Activated T-cell treated with anti-CD3 and anti-CD28 coated beads, Interleukin-2, amount 50 U/mL, for 24 hours (primary cell): ENCODE results near the gene DTX3.
A peak's percentile ranks its signal among the peaks of the same experiment; 100 is the strongest.

Experiments used
- DNase-seq: peaks from one replicate; pipeline ENCODE4 v3.0.0-alpha.2; 2020
- H3K27ac Mint-ChIP-seq: 2 replicates; pipeline ENCODE4 v1.8.0; 2020; ENCODE audit warnings: mild to moderate bottlenecking, mixed read lengths
- H3K27me3 Mint-ChIP-seq: 2 replicates; pipeline ENCODE4 v1.8.0; 2020; ENCODE audit warnings: mixed read lengths
- H3K36me3 Mint-ChIP-seq: 2 replicates; pipeline ENCODE4 v1.8.0; 2020; ENCODE audit warnings: low read depth, mixed read lengths
- H3K4me1 Mint-ChIP-seq: 2 replicates; pipeline ENCODE4 v1.8.0; 2020; ENCODE audit warnings: low read depth, mixed read lengths
- H3K4me3 Mint-ChIP-seq: 2 replicates; pipeline ENCODE4 v1.8.0; 2020; ENCODE audit warnings: mild to moderate bottlenecking, moderate library complexity, mixed read lengths
- H3K9me3 Mint-ChIP-seq: 2 replicates; pipeline ENCODE4 v1.8.0; 2020; ENCODE audit warnings: mixed read lengths

DTX3 gene

DNA sequence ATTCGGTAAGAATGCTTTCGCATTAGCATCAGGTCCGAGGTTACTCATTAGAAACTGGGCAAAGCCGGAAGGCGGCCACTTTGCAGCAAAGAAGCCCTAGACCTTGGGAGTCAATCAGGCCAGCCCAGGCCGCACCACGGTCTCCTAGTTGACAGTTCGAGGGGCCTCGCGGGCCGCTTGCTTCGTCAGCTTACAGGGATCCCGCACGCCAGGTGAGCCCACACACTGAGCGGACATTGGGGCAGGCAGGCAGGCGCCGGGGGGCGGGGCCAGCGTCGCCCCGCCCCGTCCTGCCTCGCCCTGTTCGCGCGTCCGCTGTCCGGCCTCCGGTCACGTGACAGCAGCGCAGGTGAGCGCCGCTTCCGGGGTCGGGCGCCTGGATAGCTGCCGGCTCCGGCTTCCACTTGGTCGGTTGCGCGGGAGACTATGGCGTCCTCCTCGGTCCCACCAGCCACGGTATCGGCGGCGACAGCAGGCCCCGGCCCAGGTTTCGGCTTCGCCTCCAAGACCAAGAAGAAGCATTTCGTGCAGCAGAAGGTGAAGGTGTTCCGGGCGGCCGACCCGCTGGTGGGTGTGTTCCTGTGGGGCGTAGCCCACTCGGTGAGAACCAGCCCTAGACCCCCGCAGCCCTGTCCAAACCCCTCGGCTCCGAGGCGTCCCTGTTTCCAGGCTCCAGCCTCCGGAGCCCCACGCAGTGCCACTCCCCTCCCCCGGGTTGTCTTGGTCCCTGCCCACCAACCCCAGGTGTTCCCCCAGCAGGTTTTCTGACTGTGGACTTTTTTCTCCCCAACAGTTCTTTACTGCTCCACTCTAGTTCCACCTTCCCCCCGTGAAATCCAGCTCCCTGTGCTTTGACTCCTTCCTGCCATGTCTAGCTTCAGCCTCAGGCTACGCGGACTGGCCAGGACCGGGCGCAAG, 13.5 kb upstream of the DTX3 start, which contains the start of gene PIP4K2C:
Gene PIP4K2C, plus strand, starts transcription at position 329 of the 918 bp plus-strand sequence. Its CDS starts 98 bp downstream, at position 427.
- H3K27ac Mint-ChIP-seq: peak within 1 kb of the TSS; percentile 86
- H3K27me3 Mint-ChIP-seq: no peaks in the 10 kb centered on the region
- H3K4me3 Mint-ChIP-seq: peak within 1 kb of the TSS; percentile 87
- peaks cover 26% of the 10 kb centered on the region for H3K36me3 Mint-ChIP-seq
- peak; percentile 87 for DNase-seq
- H3K9me3 Mint-ChIP-seq: no peaks in the 10 kb centered on the region
- H3K4me1 Mint-ChIP-seq: peaks cover 28% of the 10 kb centered on the region

DNA sequence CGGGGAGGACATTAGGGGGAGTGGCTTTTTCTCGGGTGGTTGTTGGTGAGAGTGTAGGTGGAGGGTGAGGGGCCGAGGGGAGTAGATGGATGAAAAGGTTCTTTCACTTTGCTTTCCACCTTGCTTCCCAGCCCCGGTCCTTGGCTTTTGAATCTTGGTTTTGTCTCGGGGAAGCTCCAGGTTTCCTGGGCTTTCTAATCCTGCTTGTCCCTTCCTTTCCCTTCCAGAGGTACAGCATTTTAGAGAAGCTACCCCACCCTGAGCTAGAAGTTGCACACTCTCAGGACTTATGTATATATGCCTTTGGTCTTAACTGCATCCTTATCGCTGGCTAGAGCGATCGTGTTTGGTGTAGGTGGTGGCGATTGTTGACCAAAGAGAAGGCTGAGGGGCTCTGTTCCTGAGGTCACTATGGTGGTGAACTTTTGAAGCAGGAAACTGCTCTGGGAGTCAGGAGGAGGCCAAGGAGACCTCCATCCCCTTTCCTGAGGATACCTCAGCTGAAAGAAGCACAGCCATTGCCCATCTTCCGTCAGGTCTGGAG, 12.8 kb upstream of the DTX3 start:
- H3K27ac Mint-ChIP-seq: peak overlapping the region; percentile 84
- H3K9me3 Mint-ChIP-seq: no peaks in the 10 kb centered on the region
- H3K4me1 Mint-ChIP-seq: peaks cover 28% of the 10 kb centered on the region
- DNase-seq: no peak
- peaks cover 32% of the 10 kb centered on the region for H3K36me3 Mint-ChIP-seq
- H3K27me3 Mint-ChIP-seq: no peaks in the 10 kb centered on the region
- peak overlapping the region; percentile 87 for H3K4me3 Mint-ChIP-seq

DNA sequence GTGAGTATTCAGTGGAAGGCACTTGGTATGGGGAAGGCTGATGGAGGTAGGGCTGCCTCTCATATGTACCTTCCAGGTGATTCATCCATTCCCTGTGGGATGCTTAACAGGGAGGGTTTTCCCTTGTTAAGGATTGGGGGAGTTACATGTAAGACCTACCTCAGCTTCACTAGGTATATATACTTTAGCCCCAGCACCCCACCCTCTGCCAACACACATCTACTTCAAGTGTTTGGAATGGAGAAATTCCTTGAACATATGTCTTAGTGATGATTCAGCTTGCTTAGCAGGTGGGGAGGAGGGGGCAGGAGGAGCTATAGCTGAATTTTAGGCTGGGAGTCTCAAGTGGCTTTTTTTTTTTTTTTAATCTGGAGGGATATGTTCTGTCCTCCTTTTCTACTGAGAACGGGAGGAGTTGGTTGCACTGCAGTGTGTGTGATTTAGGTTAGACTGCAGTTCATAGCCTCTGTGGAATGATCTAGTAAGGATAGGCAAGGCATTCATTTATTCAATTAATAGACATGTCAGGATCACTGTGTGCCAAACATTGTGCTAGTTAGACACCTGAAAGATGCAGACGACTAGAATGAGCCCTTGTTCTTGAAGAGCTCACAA, 12.0 kb upstream of the DTX3 start:
- H3K9me3 Mint-ChIP-seq: no peaks in the 10 kb centered on the region
- no peak overlapping the region for H3K27ac Mint-ChIP-seq
- DNase-seq: no peak
- H3K4me1 Mint-ChIP-seq: peaks cover 28% of the 10 kb centered on the region
- peak overlapping the region; percentile 87 for H3K4me3 Mint-ChIP-seq
- no peaks in the 10 kb centered on the region for H3K27me3 Mint-ChIP-seq
- peaks cover 40% of the 10 kb centered on the region for H3K36me3 Mint-ChIP-seq

DNA sequence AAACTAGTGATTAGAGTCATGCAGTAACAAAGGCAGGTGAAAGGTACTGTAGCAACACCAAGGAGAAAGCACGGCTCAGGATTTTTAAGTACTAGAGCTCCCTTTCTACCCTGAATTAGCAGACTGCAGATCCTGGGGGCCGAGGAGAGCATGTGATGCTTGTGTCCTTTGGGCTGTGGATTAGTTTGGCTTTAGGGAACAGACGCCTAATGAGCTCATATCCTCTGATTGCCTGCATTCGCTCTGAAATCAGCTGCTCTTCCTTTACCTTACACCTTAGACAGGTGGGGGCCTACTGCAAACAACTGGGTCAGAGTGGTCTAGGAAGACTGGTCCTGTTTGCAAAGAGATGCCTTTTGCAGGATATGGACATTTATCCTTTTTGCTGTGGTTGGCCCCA, 11.4 kb upstream of the DTX3 start:
- no peak overlapping the region for H3K4me3 Mint-ChIP-seq
- H3K36me3 Mint-ChIP-seq: peaks cover 43% of the 10 kb centered on the region
- H3K27me3 Mint-ChIP-seq: no peaks in the 10 kb centered on the region
- no peak for DNase-seq
- peaks cover 28% of the 10 kb centered on the region for H3K4me1 Mint-ChIP-seq
- H3K9me3 Mint-ChIP-seq: no peaks in the 10 kb centered on the region
- no peak overlapping the region for H3K27ac Mint-ChIP-seq

DNA sequence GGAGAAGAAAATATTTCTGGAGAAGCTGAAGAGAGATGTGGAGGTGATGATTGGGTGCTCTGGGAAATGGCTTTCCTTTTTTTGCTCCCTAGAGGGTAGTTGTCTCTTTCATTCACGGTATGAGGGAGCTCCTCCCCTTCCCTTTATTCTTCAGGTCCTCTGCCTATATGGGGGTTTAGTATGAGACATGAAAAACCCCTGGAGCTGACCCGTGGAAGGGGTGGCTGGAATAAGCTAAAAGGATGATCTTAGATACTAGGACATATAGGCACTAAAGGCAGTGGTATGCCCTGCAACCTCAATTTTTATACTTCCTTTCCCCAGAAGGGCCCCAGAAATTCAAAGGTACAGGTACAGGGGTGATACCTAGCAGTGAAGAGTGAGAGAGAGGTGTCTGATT, 4.2 kb upstream of the DTX3 start:
- H3K27me3 Mint-ChIP-seq: no peaks in the 10 kb centered on the region
- no peak overlapping the region for H3K4me3 Mint-ChIP-seq
- peaks cover 74% of the 10 kb centered on the region for H3K36me3 Mint-ChIP-seq
- peaks cover 22% of the 10 kb centered on the region for H3K4me1 Mint-ChIP-seq
- H3K9me3 Mint-ChIP-seq: no peaks in the 10 kb centered on the region
- H3K27ac Mint-ChIP-seq: no peak overlapping the region
- DNase-seq: no peak

DNA sequence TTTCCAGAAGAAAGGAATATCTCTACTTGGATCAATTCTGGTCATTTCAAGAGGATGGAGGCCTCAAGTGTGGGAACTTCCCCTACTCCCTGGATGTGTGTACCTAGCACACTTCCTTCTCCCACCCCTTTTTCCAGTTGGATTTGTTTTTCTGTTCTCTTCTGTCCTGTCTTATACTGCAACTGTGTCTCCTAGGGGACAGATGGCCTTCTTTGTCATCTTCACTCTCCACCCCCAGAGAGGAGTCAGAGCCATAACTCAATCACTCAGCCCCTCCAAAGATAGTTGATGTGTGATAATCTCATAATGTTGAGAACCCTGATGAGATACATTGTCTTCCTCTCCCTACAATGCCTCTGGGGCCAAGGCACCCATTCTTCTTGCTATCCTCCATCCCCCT, 2.1 kb upstream of the DTX3 start:
- no peaks in the 10 kb centered on the region for H3K27me3 Mint-ChIP-seq
- no peak overlapping the region for H3K27ac Mint-ChIP-seq
- DNase-seq: no peak
- peaks cover 57% of the 10 kb centered on the region for H3K36me3 Mint-ChIP-seq
- H3K4me1 Mint-ChIP-seq: peaks cover 29% of the 10 kb centered on the region
- no peak overlapping the region for H3K4me3 Mint-ChIP-seq
- no peaks in the 10 kb centered on the region for H3K9me3 Mint-ChIP-seq

DNA sequence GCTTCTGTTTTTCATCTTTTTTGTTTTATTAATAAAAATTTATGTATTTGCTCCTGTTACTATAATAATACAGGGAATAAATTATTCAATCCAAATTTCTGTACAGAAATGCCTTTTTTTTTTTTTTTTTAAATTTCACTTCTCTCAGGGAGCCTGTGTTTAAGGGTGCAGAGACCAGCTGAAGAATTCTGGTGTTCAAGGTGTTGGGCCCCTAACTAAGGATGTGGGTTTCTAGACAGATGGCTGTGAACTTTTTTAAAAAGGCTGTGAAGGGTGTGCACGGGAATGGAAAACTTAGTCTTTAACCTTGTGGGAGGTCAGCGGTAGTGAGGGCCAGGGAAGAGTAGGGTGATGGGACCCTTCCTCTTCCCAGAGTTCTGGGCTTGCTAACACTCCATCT, 1.3 kb upstream of the DTX3 start:
- no peaks in the 10 kb centered on the region for H3K9me3 Mint-ChIP-seq
- peaks cover 29% of the 10 kb centered on the region for H3K4me1 Mint-ChIP-seq
- H3K27ac Mint-ChIP-seq: no peak overlapping the region
- no peak for DNase-seq
- H3K4me3 Mint-ChIP-seq: peak overlapping the region; percentile 79
- no peaks in the 10 kb centered on the region for H3K27me3 Mint-ChIP-seq
- peaks cover 53% of the 10 kb centered on the region for H3K36me3 Mint-ChIP-seq

DNA sequence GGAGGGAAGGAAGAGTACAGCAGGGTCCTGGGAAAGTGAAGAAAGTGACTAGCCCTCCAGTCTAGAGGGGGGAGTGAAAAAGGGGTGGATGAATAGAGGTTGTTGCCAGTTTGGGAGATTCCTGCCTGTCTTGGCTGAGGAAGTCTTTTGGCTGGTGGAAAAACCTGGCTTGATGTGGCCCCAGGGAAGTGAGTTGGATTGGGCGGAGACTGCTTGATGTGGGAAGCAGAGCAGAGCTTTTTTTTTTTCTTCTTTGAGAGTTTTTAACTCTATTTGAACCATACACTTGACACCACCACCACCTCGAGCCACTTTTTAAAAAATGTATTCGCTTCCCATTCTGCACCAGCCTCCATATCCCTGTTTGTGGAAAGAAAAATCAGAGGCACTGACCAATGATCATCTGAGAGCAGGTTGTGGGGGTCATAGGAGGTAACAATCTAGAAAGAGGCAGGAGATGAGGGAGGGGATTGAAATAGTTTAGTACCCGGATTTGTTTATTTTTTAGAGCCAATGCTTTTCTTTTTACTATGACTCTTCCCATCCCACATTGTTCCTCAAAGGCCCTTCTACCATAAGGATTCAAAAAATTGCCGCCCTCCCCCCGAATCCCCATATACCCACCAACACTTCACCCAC, 690 bp upstream of the DTX3 start:
- no peak for DNase-seq
- Mint-ChIP-seq H3K4me3 (peak overlapping the region; percentile 79), H3K27me3 (no peaks in the 10 kb centered on the region), H3K4me1 (peaks cover 29% of the 10 kb centered on the region), H3K36me3 (peaks cover 49% of the 10 kb centered on the region), H3K27ac (peak overlapping the region; percentile 85), H3K9me3 (no peaks in the 10 kb centered on the region)

DNA sequence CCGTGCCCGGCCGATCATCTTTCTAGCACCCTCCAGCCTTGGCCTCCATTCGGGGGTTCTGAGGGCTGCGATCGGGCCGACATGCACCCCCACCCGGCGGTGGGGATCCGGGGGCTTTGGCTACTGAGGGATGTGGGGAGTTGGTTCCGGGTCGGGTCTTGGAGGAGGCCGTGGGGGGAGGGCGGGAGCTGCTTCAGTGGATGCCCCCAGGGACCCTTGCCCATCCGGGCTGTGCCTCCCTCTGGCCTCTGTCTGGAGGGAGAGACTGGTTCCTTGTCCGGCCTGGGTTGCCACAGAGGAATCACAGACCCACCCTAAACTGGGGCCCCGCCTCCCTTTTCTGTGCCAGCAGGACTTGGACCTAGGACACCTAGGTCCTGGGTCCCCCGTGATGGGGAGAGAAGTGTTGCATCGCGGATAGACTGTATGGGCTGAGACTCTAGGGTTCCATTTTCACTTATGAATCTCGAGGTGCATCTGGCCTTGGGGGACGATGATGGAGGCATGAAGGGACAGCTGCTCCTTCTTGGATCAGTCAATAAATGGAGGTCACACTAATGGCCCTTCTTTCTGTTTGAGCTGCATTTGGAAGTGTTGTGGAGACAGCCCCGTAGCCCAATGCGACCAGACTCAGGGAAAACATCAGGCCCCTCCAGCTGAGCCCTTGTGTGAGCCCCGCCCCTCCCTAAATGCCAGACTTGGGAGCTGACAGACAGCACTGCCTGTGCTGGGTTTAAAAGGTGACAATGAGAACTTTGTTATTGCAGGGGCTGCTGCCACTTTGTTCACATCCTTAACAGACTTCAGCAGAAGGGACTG, 577 bp downstream of the DTX3 start:
- H3K27ac Mint-ChIP-seq: peak overlapping the region; percentile 86
- H3K36me3 Mint-ChIP-seq: peaks cover 36% of the 10 kb centered on the region
- no peak for DNase-seq
- peak overlapping the region; percentile 79 for H3K4me3 Mint-ChIP-seq
- no peaks in the 10 kb centered on the region for H3K27me3 Mint-ChIP-seq
- no peaks in the 10 kb centered on the region for H3K9me3 Mint-ChIP-seq
- H3K4me1 Mint-ChIP-seq: peaks cover 29% of the 10 kb centered on the region

DNA sequence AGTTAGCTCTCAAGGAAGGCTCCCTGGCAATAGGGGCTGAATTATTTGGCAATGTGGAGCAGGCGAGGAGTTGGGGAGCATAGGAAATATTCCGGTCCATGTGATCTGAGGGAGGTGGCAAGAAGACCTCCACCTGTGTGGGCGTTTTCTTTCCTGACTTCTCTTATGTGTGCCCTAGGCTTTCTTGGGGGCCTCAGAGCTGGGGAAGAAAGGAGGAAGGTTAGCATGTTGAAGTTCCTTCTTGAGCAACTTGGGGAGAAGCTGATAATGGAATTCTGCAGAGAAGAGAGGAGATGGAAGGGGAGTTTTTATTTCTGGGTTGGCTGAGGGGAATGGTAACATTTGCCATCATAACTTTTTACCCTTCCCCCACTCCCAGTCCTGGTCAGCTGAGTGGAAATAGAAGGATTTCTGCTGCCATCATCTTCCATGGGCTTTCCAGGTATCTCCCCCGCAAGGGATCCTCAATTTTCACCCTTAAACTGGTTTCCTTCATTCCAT, 1.2 kb downstream of the DTX3 start:
- no peak for DNase-seq
- H3K27me3 Mint-ChIP-seq: peaks cover 6% of the 10 kb centered on the region
- no peaks in the 10 kb centered on the region for H3K9me3 Mint-ChIP-seq
- H3K4me1 Mint-ChIP-seq: peaks cover 34% of the 10 kb centered on the region
- peaks cover 30% of the 10 kb centered on the region for H3K36me3 Mint-ChIP-seq
- no peak overlapping the region for H3K27ac Mint-ChIP-seq
- H3K4me3 Mint-ChIP-seq: peak overlapping the region; percentile 79

DNA sequence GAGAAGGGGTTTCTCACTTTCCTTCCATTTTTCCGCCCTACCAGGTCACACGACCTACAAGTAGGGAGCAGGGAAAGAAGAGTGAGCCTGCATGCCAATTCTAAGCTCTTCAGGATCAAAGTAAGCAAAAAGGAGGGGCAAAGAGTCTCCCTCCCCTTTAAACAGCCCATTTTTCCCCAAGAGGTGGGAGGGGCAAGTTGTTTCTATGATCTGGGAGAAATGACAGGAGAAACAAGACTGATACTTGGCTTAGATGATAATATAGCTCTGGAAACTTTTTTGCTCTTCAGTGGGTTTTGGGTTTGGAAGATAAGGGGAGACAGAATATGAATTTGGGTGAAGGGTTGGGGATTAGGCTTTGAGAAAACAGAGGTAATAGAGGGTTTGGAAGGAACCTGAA, 1.8 kb downstream of the DTX3 start:
- Mint-ChIP-seq H3K9me3 (no peaks in the 10 kb centered on the region), H3K4me3 (no peak overlapping the region), H3K36me3 (peaks cover 24% of the 10 kb centered on the region)

DNA sequence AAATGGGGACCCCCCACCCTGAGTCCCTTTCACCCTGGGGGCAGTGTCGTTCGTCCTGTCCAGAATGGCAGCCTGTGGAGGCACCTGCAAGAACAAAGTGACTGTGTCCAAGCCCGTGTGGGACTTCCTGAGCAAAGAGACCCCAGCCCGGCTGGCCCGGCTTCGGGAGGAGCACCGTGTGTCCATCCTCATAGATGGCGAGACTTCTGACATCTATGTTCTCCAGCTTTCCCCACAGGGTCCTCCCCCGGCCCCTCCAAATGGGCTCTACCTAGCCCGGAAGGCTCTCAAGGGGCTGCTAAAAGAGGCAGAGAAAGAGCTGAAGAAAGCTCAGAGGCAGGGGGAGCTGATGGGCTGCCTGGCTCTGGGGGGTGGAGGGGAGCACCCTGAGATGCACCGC, 2.2 kb downstream of the DTX3 start:
- peaks cover 9% of the 10 kb centered on the region for H3K27me3 Mint-ChIP-seq
- H3K9me3 Mint-ChIP-seq: no peaks in the 10 kb centered on the region
- no peak overlapping the region for H3K4me3 Mint-ChIP-seq
- H3K27ac Mint-ChIP-seq: no peak overlapping the region
- H3K4me1 Mint-ChIP-seq: peaks cover 36% of the 10 kb centered on the region
- peaks cover 20% of the 10 kb centered on the region for H3K36me3 Mint-ChIP-seq
- no peak for DNase-seq

More for the DNA sequence above, 1.8 kb downstream of the DTX3 start:
- no peak for DNase-seq
- Mint-ChIP-seq H3K27ac (no peak overlapping the region), H3K4me1 (peaks cover 36% of the 10 kb centered on the region), H3K27me3 (peaks cover 8% of the 10 kb centered on the region)

DNA sequence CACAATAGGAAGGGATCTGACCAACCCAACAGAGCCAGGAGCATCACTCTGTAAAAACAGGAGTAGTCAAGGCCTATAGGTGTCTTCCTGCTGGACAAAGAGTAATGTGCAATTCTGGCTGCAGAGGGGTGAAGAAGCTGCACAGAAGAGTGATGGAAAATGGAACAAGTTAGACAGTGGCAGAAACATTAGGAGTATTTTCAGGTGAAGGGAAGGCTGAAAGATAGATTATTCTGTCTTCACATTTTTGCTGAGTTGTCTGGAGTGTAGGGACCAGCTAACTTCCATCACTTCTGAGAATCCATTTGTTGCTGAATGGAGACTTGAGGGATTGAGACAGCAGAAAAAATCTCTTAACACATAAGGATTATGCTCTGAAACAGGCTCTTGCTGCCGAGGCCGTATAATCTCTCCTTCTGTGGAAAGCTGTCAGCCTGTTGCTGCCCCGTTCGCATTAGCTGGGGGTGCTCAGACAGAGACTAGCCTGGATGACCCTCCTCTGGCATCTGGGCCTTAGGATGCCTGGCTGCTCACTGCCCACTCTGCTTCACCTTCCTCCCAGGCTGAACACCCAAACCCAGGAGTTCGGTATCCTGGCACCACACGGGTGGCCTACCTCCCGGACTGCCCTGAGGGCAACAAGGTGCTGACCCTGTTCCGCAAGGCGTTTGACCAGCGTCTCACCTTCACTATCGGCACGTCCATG, 3.5 kb downstream of the DTX3 start:
- DNase-seq: no peak
- Mint-ChIP-seq H3K27ac (no peak overlapping the region), H3K36me3 (peaks cover 9% of the 10 kb centered on the region), H3K4me3 (no peak overlapping the region), H3K4me1 (peaks cover 33% of the 10 kb centered on the region), H3K9me3 (no peaks in the 10 kb centered on the region), H3K27me3 (peaks cover 22% of the 10 kb centered on the region)
